ENCODE data around the gene SLU7. TPM values are rescaled to one million over a fixed set of nuclear protein-coding genes. Genes with fewer than 3 reads are reported as not detected.

Gene SLU7
- 36.1 and 40.2 TPM in 2 replicates for total RNA-seq

GRCh38 chr5:160418561-160419457 lies at the start of gene SLU7:
Gene SLU7 (minus strand): TSS chr5:160419081. CDS start chr5:160415294, 3,787 bp downstream.

GRCh38 chr5:160421625-160422258 lies 2.9 kb upstream of the SLU7 start, which contains the start of gene PTTG1:
Gene PTTG1 (plus strand): TSS chr5:160421855. CDS start chr5:160422313, 458 bp downstream.

GRCh38 chr5:160399402-160400353 lies 19.2 kb downstream of the SLU7 start, which contains the start of gene FAM200C:
Gene FAM200C (minus strand): TSS chr5:160400054. CDS start chr5:160395490, 4,564 bp downstream.

GRCh38 chr5:160369990-160370712 lies 48.7 kb downstream of the SLU7 start, which contains the start of gene C1QTNF2:
Gene C1QTNF2 (minus strand): TSS chr5:160370626. CDS start chr5:160355011, 15,615 bp downstream.

Other genes with a start within 250 kb of the SLU7 start
- not detected in 2 replicates for gene FABP6, start 189.6 kb downstream of the SLU7 start, total RNA-seq
- gene CCNJL, start 106.5 kb downstream of the SLU7 start, total RNA-seq = 0.34 and 1.0 TPM in 2 replicates
- 0.34 and 0.74 TPM in 2 replicates for gene C1QTNF2, start 48.5 kb downstream of the SLU7 start, total RNA-seq
- 2.7 TPM in 2 replicates for gene FAM200C, start 19.0 kb downstream of the SLU7 start, total RNA-seq
- gene PTTG1, start 2.8 kb upstream of the SLU7 start, total RNA-seq = 337 and 344 TPM in 2 replicates

Measured in bronchus fibroblast of lung (primary cell).